B cell (primary cell): ENCODE results near the gene KIAA1328.

Experiments
- EZH2 ChIP-seq: IDR thresholded peaks from 2 replicates; pipeline ENCODE4 v1.6.1; 2012; ENCODE audit warnings: borderline replicate concordance, low read depth, mild to moderate bottlenecking, moderate library complexity, low read length; ENCODE audit not compliant: insufficient read depth, poor library complexity, severe bottlenecking
- TF ChIP-seq, protein P1 (sequence below): fragments of 200-600 bp; IDR thresholded peaks from one replicate; pipeline ENCODE4 v1.8.0; 2022; ENCODE audit warnings: antibody characterized with exemption, mild to moderate bottlenecking

DNA sequence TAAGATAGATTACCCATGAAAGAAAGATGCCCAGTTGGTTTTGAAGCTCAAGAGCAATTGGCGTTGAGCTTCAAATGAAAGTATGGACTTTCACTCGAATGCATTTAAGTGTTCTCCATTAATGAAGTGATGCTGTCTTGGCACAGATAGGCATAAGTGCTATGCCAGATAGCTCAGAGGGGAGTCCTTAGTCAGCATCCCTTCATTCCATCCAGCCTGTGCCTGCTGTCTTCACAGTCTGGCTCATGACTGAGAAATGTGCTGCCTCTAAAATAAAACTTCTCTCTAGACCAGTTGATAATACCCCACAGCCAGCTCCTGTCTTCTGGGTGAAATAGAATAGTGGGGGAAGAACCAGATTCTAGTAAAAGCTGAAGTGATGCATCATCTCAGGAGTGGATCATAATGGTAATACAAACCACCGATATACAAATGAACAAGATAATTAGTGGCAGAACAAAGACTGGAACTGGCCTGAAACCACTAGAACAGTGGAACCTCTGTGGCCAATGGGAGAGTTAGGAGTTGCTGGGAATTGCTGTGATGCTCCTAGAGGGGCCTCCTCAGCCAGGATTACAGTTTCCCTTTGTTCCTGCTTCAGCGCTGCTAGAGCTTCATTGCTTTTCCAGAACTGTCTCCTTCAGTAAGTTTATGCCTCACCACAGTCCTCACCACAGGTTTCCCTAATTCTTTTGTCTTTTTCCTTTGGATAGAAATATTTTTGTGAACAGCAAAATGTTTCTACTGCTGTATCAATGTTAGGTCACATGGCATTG lies 359.3 kb downstream of the KIAA1328 start:
- no peak for TF ChIP-seq EZH2
- TF ChIP-seq, protein P1, sequence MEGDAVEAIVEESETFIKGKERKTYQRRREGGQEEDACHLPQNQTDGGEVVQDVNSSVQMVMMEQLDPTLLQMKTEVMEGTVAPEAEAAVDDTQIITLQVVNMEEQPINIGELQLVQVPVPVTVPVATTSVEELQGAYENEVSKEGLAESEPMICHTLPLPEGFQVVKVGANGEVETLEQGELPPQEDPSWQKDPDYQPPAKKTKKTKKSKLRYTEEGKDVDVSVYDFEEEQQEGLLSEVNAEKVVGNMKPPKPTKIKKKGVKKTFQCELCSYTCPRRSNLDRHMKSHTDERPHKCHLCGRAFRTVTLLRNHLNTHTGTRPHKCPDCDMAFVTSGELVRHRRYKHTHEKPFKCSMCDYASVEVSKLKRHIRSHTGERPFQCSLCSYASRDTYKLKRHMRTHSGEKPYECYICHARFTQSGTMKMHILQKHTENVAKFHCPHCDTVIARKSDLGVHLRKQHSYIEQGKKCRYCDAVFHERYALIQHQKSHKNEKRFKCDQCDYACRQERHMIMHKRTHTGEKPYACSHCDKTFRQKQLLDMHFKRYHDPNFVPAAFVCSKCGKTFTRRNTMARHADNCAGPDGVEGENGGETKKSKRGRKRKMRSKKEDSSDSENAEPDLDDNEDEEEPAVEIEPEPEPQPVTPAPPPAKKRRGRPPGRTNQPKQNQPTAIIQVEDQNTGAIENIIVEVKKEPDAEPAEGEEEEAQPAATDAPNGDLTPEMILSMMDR: no peak
